GM10266 (cell line): ENCODE results near the gene AP4M1.

Experiments
- DNase-seq: peaks from one replicate; pipeline ENCODE4 v3.0.0; 2012; ENCODE audit errors: extremely low spot score
- CTCF ChIP-seq: IDR thresholded peaks from 2 replicates; pipeline ENCODE4 v1.5.1; 2012; ENCODE audit warnings: mild to moderate bottlenecking, low read depth; ENCODE audit not compliant: control insufficient read depth, insufficient read depth; ENCODE audit errors: missing control alignments

AP4M1 gene

GRCh38 chr7:100152404-100152803, 51.0 kb downstream of the AP4M1 start:
- TF ChIP-seq CTCF, result no peak
- no peak for DNase-seq

- no peak for DNase-seq
- TF ChIP-seq CTCF, result no peak
These were observed 51.7 kb downstream of the AP4M1 start for GRCh38 chr7:100152937-100153666.

- TF ChIP-seq CTCF, result no peak
These were observed 52.5 kb downstream of the AP4M1 start for GRCh38 chr7:100153708-100154535.

GRCh38 chr7:100154651-100155491, 53.4 kb downstream of the AP4M1 start:
- TF ChIP-seq CTCF, result no peak
- no peak for DNase-seq

More at GRCh38 chr7:100153708-100154535, 52.5 kb downstream of the AP4M1 start:
- DNase-seq, result no peak

- no peak for DNase-seq
These were observed 54.3 kb downstream of the AP4M1 start for GRCh38 chr7:100155553-100156317.

More at GRCh38 chr7:100155553-100156317, 54.3 kb downstream of the AP4M1 start:
- TF ChIP-seq CTCF, result no peak
